ENCODE data around the gene COMP. TPM values are rescaled to one million over a fixed set of nuclear protein-coding genes. Genes with fewer than 3 reads are reported as not detected.
A peak's percentile ranks its signal among the peaks of the same experiment; 100 is the strongest.

Gene COMP
- total and polyA plus RNA-seq, 5 donors, result 1.5 to 13.7 (median 3.6) TPM

- peak; percentile 15 to 40 (median 36) for DNase-seq
- 78% methylated on average over 20 of the region's 20 CpGs for WGBS
- no peaks in the 10 kb centered on the region for H3K27me3 ChIP-seq (ENCODE audit: control insufficient read depth, insufficient read depth)
These were observed 9.1 kb downstream of the COMP start for GRCh38 chr19:18781885-18782527.

DNA sequence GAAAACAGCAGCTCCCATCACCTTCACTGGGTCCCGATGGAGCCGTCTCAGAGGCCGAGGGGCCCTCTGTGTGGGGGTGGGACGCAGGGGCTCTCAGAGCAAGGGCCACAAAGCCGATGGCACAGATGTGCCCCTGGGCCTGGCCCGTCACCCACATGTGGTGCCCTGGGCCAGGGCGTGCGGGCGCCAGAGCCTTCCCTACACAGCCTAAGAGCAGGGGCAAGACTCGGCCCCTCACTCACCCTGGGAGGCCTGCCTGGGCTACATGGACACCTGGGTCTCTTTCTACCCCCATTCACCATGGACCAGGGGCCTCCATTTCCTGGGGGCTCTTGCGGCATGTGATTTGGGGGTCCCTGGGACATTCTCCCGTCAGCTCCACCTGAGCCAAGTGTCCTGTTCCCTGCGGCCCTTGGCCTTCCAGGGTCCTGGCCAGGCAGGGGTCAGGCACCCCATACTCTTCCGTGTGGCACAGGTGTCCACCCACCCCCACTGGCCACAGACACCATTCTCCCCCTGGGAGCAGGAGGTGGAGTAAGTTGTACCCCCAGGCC lies 10.0 kb downstream of the COMP start:
- DNase-seq (peak in 2 of 3 donors; percentile 32 to 36), ATAC-seq (no peak)
- intact Hi-C loops (cut with DNase I), result no loop called here
- H3K4me1 ChIP-seq (ENCODE audit: control insufficient read depth, insufficient read depth, low read length), result peaks cover 3% of the 10 kb centered on the region
- H3K27ac ChIP-seq (ENCODE audit: low read length), result no peak overlapping the region
- no peaks in the 10 kb centered on the region for H3K9me3 ChIP-seq (ENCODE audit: control insufficient read depth, low read length)
- H3K4me3 ChIP-seq (ENCODE audit: low read length), result no peak overlapping the region
- 89% methylated on average over 14 of the region's 14 CpGs for WGBS
- H3K27me3 ChIP-seq (ENCODE audit: control insufficient read depth, insufficient read depth), result no peaks in the 10 kb centered on the region

More at GRCh38 chr19:18781885-18782527, 9.1 kb downstream of the COMP start:
- H3K27ac ChIP-seq (ENCODE audit: low read length), result no peak overlapping the region
- no peak for ATAC-seq
- H3K4me3 ChIP-seq (ENCODE audit: low read length), result no peak overlapping the region
- H3K9me3 ChIP-seq (ENCODE audit: control insufficient read depth, low read length), result no peaks in the 10 kb centered on the region
- intact Hi-C loops (cut with DNase I), result no loop called here
- peaks cover 3% of the 10 kb centered on the region for H3K4me1 ChIP-seq (ENCODE audit: control insufficient read depth, insufficient read depth, low read length)

DNA sequence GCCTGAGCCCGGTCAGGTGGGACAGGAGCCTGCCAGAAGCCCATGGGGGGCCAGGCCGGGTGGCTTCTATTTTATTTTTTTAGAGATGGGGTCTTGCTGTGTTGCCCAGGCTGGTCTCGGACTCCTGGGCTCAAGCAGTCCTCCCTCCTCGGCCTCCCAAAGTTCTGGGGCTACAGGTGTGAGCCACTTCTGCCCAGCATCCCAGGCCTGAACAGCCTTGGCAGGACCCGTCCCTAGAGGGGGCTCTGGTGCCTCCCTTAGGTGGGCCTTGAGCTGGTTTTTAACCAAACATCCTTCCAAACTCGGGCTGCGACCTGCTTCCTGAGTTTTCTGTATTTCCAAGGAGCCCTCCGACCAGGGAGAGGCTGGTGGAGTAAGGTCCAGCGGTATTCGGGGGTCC lies 10.5 kb downstream of the COMP start:
- intact Hi-C loops (cut with DNase I), result no loop called here
- 78% methylated on average over 10 of the region's 10 CpGs for WGBS
- Histone ChIP-seq H3K27me3 (ENCODE audit: control insufficient read depth, insufficient read depth) (no peaks in the 10 kb centered on the region), H3K9me3 (ENCODE audit: control insufficient read depth, low read length) (no peaks in the 10 kb centered on the region), H3K4me1 (ENCODE audit: control insufficient read depth, insufficient read depth, low read length) (peaks cover 3% of the 10 kb centered on the region), H3K27ac (ENCODE audit: low read length) (no peak overlapping the region), H3K4me3 (ENCODE audit: low read length) (no peak overlapping the region)
- ATAC-seq, result no peak
- DNase-seq, result no peak

DNA sequence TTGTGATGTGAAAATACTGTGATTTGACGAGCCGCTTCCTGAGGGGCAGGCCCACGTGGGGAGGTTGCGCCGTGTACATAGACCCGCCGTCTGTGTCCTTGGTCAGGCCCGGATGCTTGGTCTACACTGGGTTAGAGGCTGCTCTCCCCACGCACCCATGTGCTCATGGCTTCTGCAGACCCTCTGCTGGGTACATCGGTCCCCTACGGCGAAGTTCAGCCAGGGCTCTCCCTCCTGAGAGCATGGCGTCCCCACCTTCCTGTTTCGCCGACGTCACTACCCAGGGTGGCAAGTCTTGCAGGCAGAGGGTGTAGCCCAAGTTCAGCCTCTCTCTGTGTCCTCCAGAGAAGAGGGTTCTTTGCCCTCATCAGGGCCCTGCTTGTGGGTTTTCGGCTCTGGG lies 11.0 kb downstream of the COMP start:
- Histone ChIP-seq H3K27ac (ENCODE audit: low read length) (no peak overlapping the region), H3K9me3 (ENCODE audit: control insufficient read depth, low read length) (no peaks in the 10 kb centered on the region), H3K4me1 (ENCODE audit: control insufficient read depth, insufficient read depth, low read length) (no peaks in the 10 kb centered on the region), H3K4me3 (ENCODE audit: low read length) (no peak overlapping the region), H3K27me3 (ENCODE audit: control insufficient read depth, insufficient read depth) (no peaks in the 10 kb centered on the region)
- intact Hi-C loops (cut with DNase I), result no loop called here
- ATAC-seq, result no peak
- peak in 2 of 3 donors; percentile 9 to 44 for DNase-seq
- 85% methylated on average over 17 of the region's 17 CpGs for WGBS

DNA sequence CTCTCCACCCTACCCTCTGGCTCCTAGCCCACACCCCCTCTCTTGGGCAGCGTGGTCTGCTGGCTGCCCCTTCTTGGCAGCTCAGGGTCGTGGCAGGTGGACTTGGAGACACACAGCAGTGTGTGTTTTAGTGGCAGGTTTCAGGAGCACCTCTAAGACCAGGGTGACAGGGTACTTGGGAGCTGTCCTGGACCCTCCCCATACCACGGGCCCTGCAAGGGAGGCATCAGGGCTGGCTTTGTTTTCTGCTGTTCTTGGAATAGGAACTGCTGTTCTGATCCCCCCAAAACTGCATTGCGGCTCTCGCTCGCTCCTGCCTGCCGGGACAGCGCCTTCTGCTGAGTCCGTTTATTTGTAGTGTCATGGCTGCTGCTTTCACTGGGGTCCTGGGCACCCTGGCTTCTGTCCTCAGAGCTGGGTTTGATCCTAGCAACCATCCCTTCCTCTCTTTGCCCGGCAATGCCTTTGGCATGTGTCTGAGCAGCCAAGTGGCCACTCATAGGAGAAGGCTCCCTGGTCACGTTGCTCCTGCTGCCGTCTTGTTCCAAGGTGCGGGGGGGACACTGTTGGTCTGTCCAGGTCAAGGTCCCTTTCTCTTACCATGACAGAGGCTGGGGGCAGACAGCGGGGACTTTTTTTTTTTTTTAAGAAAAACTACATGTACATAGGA lies 12.1 kb downstream of the COMP start:
- Histone ChIP-seq H3K4me1 (ENCODE audit: control insufficient read depth, insufficient read depth, low read length) (no peaks in the 10 kb centered on the region), H3K27me3 (ENCODE audit: control insufficient read depth, insufficient read depth) (no peaks in the 10 kb centered on the region), H3K9me3 (ENCODE audit: control insufficient read depth, low read length) (no peaks in the 10 kb centered on the region), H3K27ac (ENCODE audit: low read length) (no peak overlapping the region), H3K4me3 (ENCODE audit: low read length) (no peak overlapping the region)
- ATAC-seq (no peak), DNase-seq (peak in 2 of 3 donors; percentile 36 to 46)
- 80% methylated on average over 14 of the region's 14 CpGs for WGBS
- intact Hi-C loops (cut with DNase I), result no loop called here

DNA sequence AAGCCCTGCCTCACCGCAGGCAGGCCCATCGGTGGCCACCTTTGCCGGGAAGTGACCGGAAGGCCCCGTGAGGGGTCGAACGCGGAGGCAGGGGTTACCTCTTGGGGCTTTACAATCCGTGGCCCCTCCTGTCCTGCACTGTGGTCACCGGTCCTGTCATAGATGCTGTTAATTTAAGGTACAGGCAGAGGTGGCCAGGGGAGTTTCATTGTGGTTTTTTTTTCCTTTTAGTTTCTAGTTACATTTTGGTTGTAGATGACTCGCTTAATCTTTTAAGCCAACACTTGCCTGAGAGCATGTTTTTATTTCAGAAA lies 13.1 kb downstream of the COMP start:
- 58% methylated on average over 11 of the region's 11 CpGs for WGBS
- no peaks in the 10 kb centered on the region for H3K4me1 ChIP-seq (ENCODE audit: control insufficient read depth, insufficient read depth, low read length)
- no peaks in the 10 kb centered on the region for H3K27me3 ChIP-seq (ENCODE audit: control insufficient read depth, insufficient read depth)
- ATAC-seq (no peak), DNase-seq (no peak)
- H3K9me3 ChIP-seq (ENCODE audit: control insufficient read depth, low read length), result no peaks in the 10 kb centered on the region
- intact Hi-C loops (cut with DNase I), result no loop called here
- H3K4me3 ChIP-seq (ENCODE audit: low read length), result no peak overlapping the region
- no peak overlapping the region for H3K27ac ChIP-seq (ENCODE audit: low read length)

DNA sequence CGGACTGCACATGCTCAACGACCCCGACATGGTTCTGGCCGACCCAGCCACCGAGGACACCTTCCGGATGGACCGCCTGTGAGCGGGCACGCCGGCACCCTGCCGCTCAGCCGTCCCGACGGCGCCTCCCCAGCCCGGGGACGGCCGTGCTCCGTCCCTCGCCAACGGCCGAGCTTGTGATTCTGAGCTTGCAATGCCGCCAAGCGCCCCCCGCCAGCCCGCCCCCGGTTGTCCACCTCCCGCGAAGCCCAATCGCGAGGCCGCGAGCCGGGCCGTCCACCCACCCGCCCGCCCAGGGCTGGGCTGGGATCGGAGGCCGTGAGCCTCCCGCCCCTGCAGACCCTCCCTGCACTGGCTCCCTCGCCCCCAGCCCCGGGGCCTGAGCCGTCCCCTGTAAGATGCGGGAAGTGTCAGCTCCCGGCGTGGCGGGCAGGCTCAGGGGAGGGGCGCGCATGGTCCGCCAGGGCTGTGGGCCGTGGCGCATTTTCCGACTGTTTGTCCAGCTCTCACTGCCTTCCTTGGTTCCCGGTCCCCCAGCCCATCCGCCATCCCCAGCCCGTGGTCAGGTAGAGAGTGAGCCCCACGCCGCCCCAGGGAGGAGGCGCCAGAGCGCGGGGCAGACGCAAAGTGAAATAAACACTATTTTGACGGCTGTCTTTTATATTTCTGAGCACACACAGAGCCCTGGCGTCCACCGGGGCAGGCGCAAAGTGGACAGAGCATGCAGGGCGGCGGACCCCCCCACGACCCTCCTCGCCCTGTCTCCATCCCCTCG lies 13.6 kb downstream of the COMP start:
- no peak for ATAC-seq
- H3K4me3 ChIP-seq (ENCODE audit: low read length), result no peak overlapping the region
- WGBS, result 51% methylated on average over 71 of the region's 71 CpGs
- no peaks in the 10 kb centered on the region for H3K9me3 ChIP-seq (ENCODE audit: control insufficient read depth, low read length)
- H3K27me3 ChIP-seq (ENCODE audit: control insufficient read depth, insufficient read depth), result no peaks in the 10 kb centered on the region
- peak in 2 of 3 donors; percentile 63 to 64 for DNase-seq
- intact Hi-C loops (cut with DNase I), result no loop called here
- H3K27ac ChIP-seq (ENCODE audit: low read length), result no peak overlapping the region
- no peaks in the 10 kb centered on the region for H3K4me1 ChIP-seq (ENCODE audit: control insufficient read depth, insufficient read depth, low read length)

GRCh38 chr19:18776736-18777135 lies 14.4 kb downstream of the COMP start:
- DNase-seq (peak in 2 of 3 donors; percentile 45 to 67), ATAC-seq (no peak)
- WGBS, result 67% methylated on average over 12 of the region's 12 CpGs
- Histone ChIP-seq H3K9me3 (ENCODE audit: control insufficient read depth, low read length) (no peaks in the 10 kb centered on the region), H3K27me3 (ENCODE audit: control insufficient read depth, insufficient read depth) (no peaks in the 10 kb centered on the region), H3K4me1 (ENCODE audit: control insufficient read depth, insufficient read depth, low read length) (no peaks in the 10 kb centered on the region), H3K27ac (ENCODE audit: low read length) (no peak overlapping the region), H3K4me3 (ENCODE audit: low read length) (no peak overlapping the region)
- intact Hi-C loops (cut with DNase I), result no loop called here

DNA sequence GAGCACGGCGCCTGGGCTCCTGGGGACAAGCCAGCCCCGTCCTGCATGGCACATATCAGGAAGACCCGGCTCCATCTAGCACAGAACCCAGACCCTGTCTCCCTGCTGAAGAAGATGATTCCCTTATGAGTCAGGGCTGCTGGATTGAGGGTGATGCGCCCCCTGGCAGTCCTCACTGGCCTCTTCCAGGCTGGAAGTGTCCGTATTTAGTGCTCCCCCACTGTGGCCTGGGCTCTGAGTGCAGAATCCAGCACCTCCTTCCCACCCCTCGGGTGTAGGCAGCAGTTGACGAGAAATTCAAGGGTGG lies 14.9 kb downstream of the COMP start:
- Histone ChIP-seq H3K4me3 (ENCODE audit: low read length) (no peak overlapping the region), H3K27me3 (ENCODE audit: control insufficient read depth, insufficient read depth) (no peaks in the 10 kb centered on the region), H3K9me3 (ENCODE audit: control insufficient read depth, low read length) (no peaks in the 10 kb centered on the region), H3K27ac (ENCODE audit: low read length) (no peak overlapping the region), H3K4me1 (ENCODE audit: control insufficient read depth, insufficient read depth, low read length) (no peaks in the 10 kb centered on the region)
- ATAC-seq, result no peak
- peak in 2 of 3 donors; percentile 25 to 38 for DNase-seq
- intact Hi-C loops (cut with DNase I), result no loop called here
- 82% methylated on average over 8 of the region's 8 CpGs for WGBS

GRCh38 chr19:18775586-18776287 lies 15.4 kb downstream of the COMP start:
- intact Hi-C loops (cut with DNase I), result no loop called here
- 86% methylated on average over 33 of the region's 33 CpGs for WGBS
- DNase-seq (peak in 2 of 3 donors; percentile 59 to 63), ATAC-seq (peak in 1 of 2 donors; percentile 20)
- no peak overlapping the region for H3K4me3 ChIP-seq (ENCODE audit: low read length)
- H3K4me1 ChIP-seq (ENCODE audit: control insufficient read depth, insufficient read depth, low read length), result no peaks in the 10 kb centered on the region
- H3K9me3 ChIP-seq (ENCODE audit: control insufficient read depth, low read length), result no peaks in the 10 kb centered on the region
- H3K27ac ChIP-seq (ENCODE audit: low read length), result no peak overlapping the region
- H3K27me3 ChIP-seq (ENCODE audit: control insufficient read depth, insufficient read depth), result no peaks in the 10 kb centered on the region

Measured in right cardiac atrium (tissue), 5 donors.